GM19452 (cell line): Measurements from ENCODE around the gene RAB2B.
"Not testable (repeated sequence)": the region's sequence is repeated elsewhere in the genome, so short reads cannot be mapped to it uniquely, and the experiment has no call there.

Source experiments
- ATAC-seq: cut with Tn5 transposase; IDR thresholded peaks from one replicate; pipeline ENCODE4 v1.9.1; 2021; ENCODE audit not compliant: unreplicated experiment

RAB2B gene

GRCh38 chr14:21494902-21495762 lies 18.4 kb upstream of the RAB2B start:
- no peak for ATAC-seq

- no peak for ATAC-seq
Measured at GRCh38 chr14:21486640-21487087, 9.9 kb upstream of the RAB2B start.

GRCh38 chr14:21476523-21476924 lies 235 bp downstream of the RAB2B start:
- ATAC-seq: peak; percentile 23

GRCh38 chr14:21475767-21476522 lies 814 bp downstream of the RAB2B start:
- ATAC-seq: no peak

- ATAC-seq: no peak
Measured at GRCh38 chr14:21467616-21468015, 9.1 kb downstream of the RAB2B start.

- peak; percentile 97 for ATAC-seq
Measured at GRCh38 chr14:21455912-21456667, 20.7 kb downstream of the RAB2B start, which contains the start of gene CHD8. CHD8 (minus strand) TSS chr14:21456123; CDS start chr14:21431643, 24,480 bp downstream.

- ATAC-seq: peak; percentile 24
Measured at GRCh38 chr14:21455592-21455911, 21.2 kb downstream of the RAB2B start.

GRCh38 chr14:21454843-21455544 lies 21.8 kb downstream of the RAB2B start:
- ATAC-seq: no peak

- ATAC-seq: no peak
Measured at GRCh38 chr14:21449899-21450216, 26.9 kb downstream of the RAB2B start.

- ATAC-seq: not testable (repeated sequence)
Measured at GRCh38 chr14:21442657-21443056, 34.1 kb downstream of the RAB2B start.

GRCh38 chr14:21440859-21441258 lies 35.9 kb downstream of the RAB2B start:
- no peak for ATAC-seq

GRCh38 chr14:21437063-21437901 lies 39.5 kb downstream of the RAB2B start:
- peak; percentile 97 for ATAC-seq

- ATAC-seq: no peak
Measured at GRCh38 chr14:21436567-21437062, 40.1 kb downstream of the RAB2B start.

- ATAC-seq: no peak
Measured at GRCh38 chr14:21431126-21431525, 45.6 kb downstream of the RAB2B start.

GRCh38 chr14:21428930-21429329 lies 47.8 kb downstream of the RAB2B start:
- no peak for ATAC-seq

- no peak for ATAC-seq
Measured at GRCh38 chr14:21426692-21427091, 50.1 kb downstream of the RAB2B start.

GRCh38 chr14:21419528-21419927 lies 57.2 kb downstream of the RAB2B start:
- no peak for ATAC-seq

GRCh38 chr14:21415329-21415728 lies 61.4 kb downstream of the RAB2B start:
- ATAC-seq: no peak

- ATAC-seq: no peak
Measured at GRCh38 chr14:21414137-21414631, 62.6 kb downstream of the RAB2B start.
